SU-DHL-6 (cell line): ENCODE measurements around the gene IL3.

ENCODE experiments used
- H2AFZ ChIP-seq: fragments of 200-600 bp; sonication (generic); 2 replicates; pipeline ENCODE4 v1.6.1; 2014; ENCODE audit warnings: low read depth, mild to moderate bottlenecking, moderate library complexity, mixed read lengths, antibody characterized with exemption, low read length; ENCODE audit not compliant: severe bottlenecking
- H3F3A ChIP-seq: fragments of 200-600 bp; shearing (Covaris generic); 2 replicates; pipeline ENCODE4 v1.6.0; 2016; ENCODE audit warnings: antibody characterized with exemption, mild to moderate bottlenecking; ENCODE audit not compliant: insufficient read depth
- H3K27ac ChIP-seq: fragments of 200-600 bp; sonication (generic); 2 replicates; pipeline ENCODE4 v1.5.1; 2016; ENCODE audit warnings: low read depth, mild to moderate bottlenecking, low read length, moderate library complexity, mixed read lengths
- H3K27me3 ChIP-seq: fragments of 200-600 bp; sonication (generic), shearing (Covaris generic); 2 replicates; pipeline ENCODE4 v1.6.0; 2014; ENCODE audit warnings: mild to moderate bottlenecking, low read length
- H3K36me3 ChIP-seq: fragments of 200-600 bp; sonication (generic); 2 replicates; pipeline ENCODE4 v1.6.1; 2014; ENCODE audit warnings: mild to moderate bottlenecking, low read length, mixed read lengths
- H3K4me2 ChIP-seq: fragments of 300-600, 200-600 bp; shearing (Covaris generic), sonication (generic); 2 replicates; pipeline ENCODE4 v1.6.0; 2014; ENCODE audit warnings: low read length, low read depth, mild to moderate bottlenecking; ENCODE audit not compliant: poor library complexity, severe bottlenecking
- H3K4me3 ChIP-seq: fragments of 200-600 bp; sonication (generic); 2 replicates; pipeline ENCODE4 v1.5.1; 2014; ENCODE audit warnings: antibody characterized with exemption, low read length, mild to moderate bottlenecking, mixed read lengths; ENCODE audit not compliant: insufficient read depth, poor library complexity, severe bottlenecking
- H3K79me2 ChIP-seq: fragments of 200-600 bp; sonication (generic); 2 replicates; pipeline ENCODE4 v1.6.1; 2014; ENCODE audit warnings: mild to moderate bottlenecking, low read length, moderate library complexity; ENCODE audit not compliant: insufficient read depth
- H3K9ac ChIP-seq: fragments of 200-600 bp; sonication (generic); 2 replicates; pipeline ENCODE4 v1.7.0; 2014; ENCODE audit warnings: mild to moderate bottlenecking, low read length
- H3K9me2 ChIP-seq: fragments of 200-600 bp; sonication (generic); replicated peaks from 2 replicates; pipeline ENCODE4 v1.6.1; 2014; ENCODE audit warnings: low read length; ENCODE audit not compliant: insufficient read depth
- H3K9me3 ChIP-seq: fragments of 200-600 bp; sonication (generic); 2 replicates; pipeline ENCODE4 v1.6.1; 2014; ENCODE audit warnings: low read length, mixed read lengths; ENCODE audit not compliant: insufficient read depth
- H4K20me1 ChIP-seq: fragments of 200-600 bp; sonication (generic); 2 replicates; pipeline ENCODE4 v1.6.1; 2014; ENCODE audit warnings: low read depth, mild to moderate bottlenecking, antibody characterized with exemption, low read length, moderate library complexity, mixed read lengths
- EZH2phosphoT487 ChIP-seq: fragments of 200-600 bp; sonication (generic), shearing (Covaris generic); conservative IDR thresholded peaks from 2 replicates; pipeline ENCODE4 v1.6.1; 2018; ENCODE audit warnings: mild to moderate bottlenecking, antibody characterized with exemption, low read length, moderate library complexity, mixed read lengths
- TF ChIP-seq, protein P1 (sequence below): fragments of 200-600 bp; sonication (generic); IDR thresholded peaks from one replicate; pipeline ENCODE4 v1.5.1; 2017; ENCODE audit warnings: antibody characterized with exemption, mild to moderate bottlenecking, low read length, moderate library complexity; ENCODE audit not compliant: insufficient read depth, poor library complexity, severe bottlenecking

The IL3 gene

DNA sequence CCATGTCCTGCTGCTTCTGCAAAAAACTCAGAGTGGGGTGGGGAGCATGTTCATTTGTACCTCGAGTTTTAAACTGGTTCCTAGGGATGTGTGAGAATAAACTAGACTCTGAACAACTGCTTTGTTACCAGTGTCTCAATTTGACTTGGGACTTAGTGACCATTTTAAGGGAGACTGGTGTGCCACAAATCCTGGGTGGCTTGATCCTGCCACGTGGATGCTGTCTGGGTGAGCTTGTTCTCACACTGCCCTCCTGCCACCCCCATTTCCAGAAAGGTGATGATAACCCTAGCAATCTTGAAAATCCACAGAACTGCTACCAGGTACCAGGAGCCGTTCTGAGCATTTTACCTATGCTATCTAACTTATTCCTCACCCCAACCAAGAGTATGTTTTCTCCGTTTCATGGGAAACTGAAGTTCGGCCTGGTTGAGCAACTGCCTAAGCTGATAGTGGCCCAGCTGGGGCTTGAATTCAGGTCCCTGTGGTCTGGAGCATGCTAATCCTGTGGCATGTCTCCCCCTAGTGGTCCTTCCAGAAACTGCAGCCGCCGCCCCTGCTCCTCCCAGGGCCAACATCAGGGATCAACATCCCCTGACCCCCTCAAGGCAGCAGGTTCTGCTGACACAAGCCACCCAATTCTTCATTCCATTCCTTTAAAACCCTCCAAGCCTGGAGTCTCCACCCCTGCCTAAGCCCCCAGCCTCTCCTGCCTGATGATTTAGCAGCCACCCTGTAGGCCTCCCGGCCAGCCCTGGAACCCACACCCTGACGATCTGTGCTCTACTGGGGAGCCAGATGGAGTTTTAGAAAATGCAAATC lies 2.8 kb downstream of the IL3 start:
- H3K27ac ChIP-seq = no peak overlapping the region
- H3K4me2 ChIP-seq = no peak overlapping the region

DNA sequence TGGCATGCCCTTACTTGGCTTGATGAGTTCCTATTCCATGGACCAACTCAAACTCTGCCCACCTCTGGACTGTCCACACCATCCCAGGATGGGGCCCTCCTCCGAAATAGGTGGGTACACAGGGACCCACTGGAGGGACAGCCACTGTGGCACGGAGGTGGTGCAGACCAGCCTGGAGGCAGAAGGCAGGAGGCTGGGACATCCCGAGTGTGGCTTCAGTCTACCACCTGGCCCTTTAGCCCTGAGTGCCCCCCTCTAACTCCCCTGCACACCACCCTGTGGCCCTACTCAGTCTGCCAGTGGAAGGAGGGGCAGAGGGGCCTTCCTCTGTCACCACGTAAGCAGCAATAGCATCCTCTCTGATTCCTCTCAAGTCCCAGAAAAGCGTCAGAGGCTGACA lies 3.7 kb downstream of the IL3 start:
- H3K79me2 ChIP-seq = no peaks in the 10 kb centered on the region
- no peak overlapping the region for H3K4me3 ChIP-seq
- no peak overlapping the region for H3K9ac ChIP-seq
- no peaks in the 10 kb centered on the region for H3K9me3 ChIP-seq
- TF ChIP-seq, protein P1, sequence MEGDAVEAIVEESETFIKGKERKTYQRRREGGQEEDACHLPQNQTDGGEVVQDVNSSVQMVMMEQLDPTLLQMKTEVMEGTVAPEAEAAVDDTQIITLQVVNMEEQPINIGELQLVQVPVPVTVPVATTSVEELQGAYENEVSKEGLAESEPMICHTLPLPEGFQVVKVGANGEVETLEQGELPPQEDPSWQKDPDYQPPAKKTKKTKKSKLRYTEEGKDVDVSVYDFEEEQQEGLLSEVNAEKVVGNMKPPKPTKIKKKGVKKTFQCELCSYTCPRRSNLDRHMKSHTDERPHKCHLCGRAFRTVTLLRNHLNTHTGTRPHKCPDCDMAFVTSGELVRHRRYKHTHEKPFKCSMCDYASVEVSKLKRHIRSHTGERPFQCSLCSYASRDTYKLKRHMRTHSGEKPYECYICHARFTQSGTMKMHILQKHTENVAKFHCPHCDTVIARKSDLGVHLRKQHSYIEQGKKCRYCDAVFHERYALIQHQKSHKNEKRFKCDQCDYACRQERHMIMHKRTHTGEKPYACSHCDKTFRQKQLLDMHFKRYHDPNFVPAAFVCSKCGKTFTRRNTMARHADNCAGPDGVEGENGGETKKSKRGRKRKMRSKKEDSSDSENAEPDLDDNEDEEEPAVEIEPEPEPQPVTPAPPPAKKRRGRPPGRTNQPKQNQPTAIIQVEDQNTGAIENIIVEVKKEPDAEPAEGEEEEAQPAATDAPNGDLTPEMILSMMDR = no peak
- TF ChIP-seq EZH2phosphoT487 = no peak
- H3F3A ChIP-seq = no peaks in the 10 kb centered on the region
- H3K27ac ChIP-seq = no peak overlapping the region
- no peaks in the 10 kb centered on the region for H3K36me3 ChIP-seq
- H2AFZ ChIP-seq = no peak overlapping the region
- no peaks in the 10 kb centered on the region for H4K20me1 ChIP-seq
- no peaks in the 10 kb centered on the region for H3K9me2 ChIP-seq
- H3K4me2 ChIP-seq = no peak overlapping the region
- no peaks in the 10 kb centered on the region for H3K27me3 ChIP-seq

More for the DNA sequence above, 2.8 kb downstream of the IL3 start:
- Histone ChIP-seq H3K27me3 (no peaks in the 10 kb centered on the region), H3K79me2 (no peaks in the 10 kb centered on the region), H4K20me1 (no peaks in the 10 kb centered on the region), H3K4me3 (no peak overlapping the region), H2AFZ (no peak overlapping the region), H3F3A (no peaks in the 10 kb centered on the region), H3K9me2 (no peaks in the 10 kb centered on the region), H3K9ac (no peak overlapping the region), H3K36me3 (no peaks in the 10 kb centered on the region), H3K9me3 (no peaks in the 10 kb centered on the region)
- TF ChIP-seq, protein P1 = peak; percentile 88
- TF ChIP-seq EZH2phosphoT487 = no peak

DNA sequence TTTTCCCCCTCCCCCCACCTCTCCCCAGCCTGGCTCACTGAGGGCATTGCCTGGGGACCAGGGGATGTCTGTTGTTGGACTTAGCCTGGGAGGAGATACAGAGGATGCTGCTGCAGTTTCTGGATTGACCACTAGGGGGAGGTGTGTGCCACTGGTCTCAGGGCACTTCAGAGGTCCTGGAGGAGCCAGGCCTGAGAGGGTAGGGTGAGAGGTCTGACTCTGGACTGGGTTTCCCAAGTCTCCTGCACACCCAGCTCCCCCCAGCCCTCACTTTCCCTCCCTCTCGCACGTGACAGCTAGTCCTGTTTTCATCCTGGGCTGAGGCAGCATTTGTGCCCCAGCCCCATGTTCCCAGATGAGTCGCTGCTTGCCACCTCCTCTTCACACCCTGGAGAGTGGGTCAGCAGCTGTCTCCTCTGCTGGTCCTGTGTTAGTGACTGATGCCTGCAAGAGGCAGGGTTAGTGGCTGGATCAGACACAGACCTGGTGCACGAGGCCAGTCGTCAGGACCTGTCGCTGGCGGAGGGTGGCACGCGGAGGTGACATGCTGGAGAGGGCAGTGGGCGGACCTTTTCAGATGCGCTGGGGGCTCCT lies 4.4 kb downstream of the IL3 start:
- Histone ChIP-seq H2AFZ (no peak overlapping the region), H3K4me2 (no peak overlapping the region), H3K27me3 (no peaks in the 10 kb centered on the region), H3K27ac (no peak overlapping the region), H4K20me1 (no peaks in the 10 kb centered on the region), H3F3A (no peaks in the 10 kb centered on the region), H3K9ac (no peak overlapping the region), H3K9me3 (no peaks in the 10 kb centered on the region), H3K9me2 (no peaks in the 10 kb centered on the region), H3K79me2 (no peaks in the 10 kb centered on the region), H3K36me3 (no peaks in the 10 kb centered on the region), H3K4me3 (no peak overlapping the region)
- TF ChIP-seq, protein P1 = peak; percentile 81
- TF ChIP-seq EZH2phosphoT487 = no peak
